PC-9 (cell line): Measurements from ENCODE around the gene SART3.
"Not testable (repeated sequence)": the region's sequence is repeated elsewhere in the genome, so short reads cannot be mapped to it uniquely, and the experiment has no call there.

Source experiments
- CTCF ChIP-seq: fragments of 200-600 bp; sonication (generic); conservative IDR thresholded peaks from 2 replicates; pipeline ENCODE4 v1.6.1; 2017; ENCODE audit warnings: mixed run types, antibody characterized with exemption, mild to moderate bottlenecking, moderate library complexity
- EZH2 ChIP-seq: fragments of 200-600 bp; sonication (generic); IDR thresholded peaks from 2 replicates; pipeline ENCODE4 v1.8.0; 2017; ENCODE audit warnings: antibody characterized with exemption, low read depth

- not testable (repeated sequence) for TF ChIP-seq CTCF, EZH2
These were observed 73.9 kb downstream of the SART3 start for GRCh38 chr12:108487029-108487428.
